GM06990 (cell line): ENCODE data around the gene SPIRE1.
"Not testable (repeated sequence)": the region's sequence is repeated elsewhere in the genome, so short reads cannot be mapped to it uniquely, and the experiment has no call there.

Experiments
- DNase-seq: peaks from one replicate; pipeline ENCODE4 v3.0.0-alpha.2; 2011; ENCODE audit not compliant: insufficient read length; ENCODE audit errors: extremely low read depth
- H3K27me3 ChIP-seq: replicated peaks from 2 replicates; pipeline ENCODE4 v1.6.0; 2011; ENCODE audit warnings: low read length; ENCODE audit not compliant: control insufficient read depth, insufficient read depth
- H3K36me3 ChIP-seq: 2 replicates; pipeline ENCODE4 v1.5.1; 2011; ENCODE audit warnings: low read length; ENCODE audit not compliant: control insufficient read depth, insufficient read depth
- H3K4me3 ChIP-seq: replicated peaks from 2 replicates; pipeline ENCODE4 v1.5.1; 2011; ENCODE audit warnings: low read depth, mild to moderate bottlenecking, control low read depth, low read length
- CTCF ChIP-seq: IDR thresholded peaks from 2 replicates; pipeline ENCODE4 v1.5.1; 2011; ENCODE audit warnings: low read length, control low read depth, mild to moderate bottlenecking, inconsistent platforms; ENCODE audit not compliant: insufficient read depth, poor library complexity, severe bottlenecking

SPIRE1 gene

GRCh38 chr18:12564861-12565260 lies 93.0 kb downstream of the SPIRE1 start:
- no peak for DNase-seq

GRCh38 chr18:12564378-12564777 lies 93.5 kb downstream of the SPIRE1 start:
- TF ChIP-seq CTCF: no peak
- DNase-seq: no peak
- Histone ChIP-seq H3K27me3 (no peaks in the 10 kb centered on the region), H3K4me3 (no peak overlapping the region), H3K36me3 (no peaks in the 10 kb centered on the region)

More at GRCh38 chr18:12564861-12565260, 93.0 kb downstream of the SPIRE1 start:
- no peak for TF ChIP-seq CTCF
- no peaks in the 10 kb centered on the region for H3K36me3 ChIP-seq
- H3K27me3 ChIP-seq: no peaks in the 10 kb centered on the region
- H3K4me3 ChIP-seq: no peak overlapping the region

GRCh38 chr18:12560600-12560999 lies 97.3 kb downstream of the SPIRE1 start:
- H3K27me3 ChIP-seq, H3K36me3 ChIP-seq, H3K4me3 ChIP-seq, DNase-seq: not testable (repeated sequence)

- TF ChIP-seq CTCF: no peak
- H3K27me3 ChIP-seq: no peaks in the 10 kb centered on the region
These were observed 98.6 kb downstream of the SPIRE1 start for GRCh38 chr18:12559319-12559718.

GRCh38 chr18:12556946-12557806 lies 100.7 kb downstream of the SPIRE1 start:
- no peaks in the 10 kb centered on the region for H3K27me3 ChIP-seq

More at GRCh38 chr18:12559319-12559718, 98.6 kb downstream of the SPIRE1 start:
- no peak for DNase-seq
- Histone ChIP-seq H3K4me3 (no peak overlapping the region), H3K36me3 (no peaks in the 10 kb centered on the region)

More at GRCh38 chr18:12556946-12557806, 100.7 kb downstream of the SPIRE1 start:
- Histone ChIP-seq H3K36me3 (no peaks in the 10 kb centered on the region), H3K4me3 (no peak overlapping the region)
- DNase-seq: no peak
- TF ChIP-seq CTCF: no peak
